ENCODE data around the gene HDAC10. TPM values are rescaled to one million over a fixed set of nuclear protein-coding genes. Genes with fewer than 3 reads are reported as not detected.

HDAC10 gene
- total RNA-seq, 1 experiment from 2014 or later: 45.0 TPM

DNA sequence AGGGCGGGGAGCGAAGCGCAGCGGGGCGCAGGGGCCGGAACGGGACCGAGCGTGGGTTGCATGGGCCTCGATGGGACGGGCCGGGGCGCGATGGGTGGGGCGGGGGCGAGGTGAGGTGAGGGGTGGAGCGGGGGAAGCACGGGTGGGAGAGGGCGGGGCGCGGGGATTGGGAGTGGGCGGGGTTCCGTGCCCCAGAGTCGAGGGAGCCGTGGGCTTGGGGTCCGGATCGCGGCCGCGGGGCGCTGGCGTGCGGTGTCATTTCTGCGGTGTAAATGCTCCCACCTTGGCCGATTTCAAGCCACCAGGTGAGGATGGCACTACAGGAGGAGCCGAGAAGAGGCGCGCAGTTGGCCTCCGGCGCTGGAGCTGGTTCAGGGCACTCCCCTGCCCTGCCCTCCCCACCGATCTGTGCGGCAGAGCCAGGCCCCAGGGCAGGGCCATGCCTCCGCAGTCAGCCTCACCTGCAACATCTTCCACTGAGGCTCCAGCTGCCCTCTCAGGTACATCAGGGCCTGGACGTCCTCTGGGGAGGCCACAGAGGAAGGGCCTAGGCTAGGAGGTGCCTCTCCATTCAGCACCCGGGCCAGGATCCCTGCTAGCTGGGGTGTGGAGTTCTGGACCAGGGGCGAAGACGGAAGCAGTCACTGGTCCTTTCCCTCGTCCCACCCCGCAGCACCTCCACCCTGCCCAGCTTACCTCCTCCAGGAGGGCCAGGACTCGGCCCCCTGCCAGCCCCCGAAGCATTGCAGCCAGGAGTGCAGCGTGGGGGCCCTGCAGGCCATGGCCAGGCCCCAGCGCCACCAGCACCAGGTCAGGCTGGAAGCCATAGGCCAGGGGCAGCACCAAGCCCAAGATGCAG is 5.6 kb downstream of the HDAC10 start:
- Histone ChIP-seq H3K79me1 (ENCODE audit: insufficient read depth, low read depth, low read length, poor library complexity, severe bottlenecking) (no peaks in the 10 kb centered on the region), H3K56ac (ENCODE audit: insufficient read length, low read depth, low read length) (no peak overlapping the region), H3K79me2 (ENCODE audit: insufficient read depth, low read length) (peaks cover 6% of the 10 kb centered on the region; the same call in 1 of the 2 replicates), H3K27me3 (ENCODE audit: insufficient read depth, low read length) (no peaks in the 10 kb centered on the region), H3K4ac (ENCODE audit: low read depth, low read length) (no peak overlapping the region; the same call in 1 of the 2 replicates), H3K4me1 (ENCODE audit: insufficient read depth, low read length) (no peaks in the 10 kb centered on the region), H3K27ac (ENCODE audit: insufficient read length, low read depth, low read length) (no peak overlapping the region), H2BK12ac (ENCODE audit: insufficient read length, low read depth, low read length) (no peak overlapping the region), H2BK15ac (ENCODE audit: low read depth, low read length) (no peak overlapping the region), H3T11ph (ENCODE audit: low read length) (no peak overlapping the region), H3K14ac (ENCODE audit: insufficient read depth, low read length) (peak overlapping the region; percentile 96), H2BK20ac (ENCODE audit: low read depth, low read length, poor library complexity, severe bottlenecking) (no peak overlapping the region), H3K23me2 (ENCODE audit: insufficient read length, low read depth, low read length, poor library complexity, severe bottlenecking) (peaks cover 22% of the 10 kb centered on the region), H3K4me2 (ENCODE audit: insufficient read depth, insufficient read length, low read length) (peak overlapping the region; percentile 92), H4K5ac (ENCODE audit: insufficient read length, low read depth, low read length) (no peak overlapping the region), H2AFZ (ENCODE audit: low read length) (no peak overlapping the region), H3K23ac (ENCODE audit: insufficient read length, low read depth, low read length) (no peak overlapping the region), H3K9me3 (ENCODE audit: control insufficient read depth, low read depth, low read length) (no peaks in the 10 kb centered on the region), H4K8ac (replicated peaks; ENCODE audit: insufficient read length, low read depth, low read length) (no peak overlapping the region), H3K9ac (ENCODE audit: extremely low read depth, insufficient read length, low read length) (peak overlapping the region; percentile 84), H4K20me1 (ENCODE audit: control insufficient read depth, insufficient read depth, insufficient read length) (no peaks in the 10 kb centered on the region), H4K91ac (ENCODE audit: insufficient read length, low read depth, low read length) (no peak overlapping the region), H2AK5ac (ENCODE audit: insufficient read length, low read length) (no peak overlapping the region), H2BK5ac (ENCODE audit: insufficient read length, low read length) (no peak overlapping the region), H3K18ac (ENCODE audit: insufficient read length, low read depth, low read length) (peak overlapping the region; percentile 84), H2BK120ac (ENCODE audit: low read depth, low read length, poor library complexity, severe bottlenecking) (no peak overlapping the region)
- peak overlapping the region; percentile 98 to 99 (median 99); a peak in 6 of 7 replicates for H3K27ac Mint-ChIP-seq
- WGBS (ENCODE audit: extremely low coverage, insufficient read length, low lambda C conversion rate): no CpG with 5 or more reads among the region's 53 CpGs
- TF ChIP-seq, protein P1, sequence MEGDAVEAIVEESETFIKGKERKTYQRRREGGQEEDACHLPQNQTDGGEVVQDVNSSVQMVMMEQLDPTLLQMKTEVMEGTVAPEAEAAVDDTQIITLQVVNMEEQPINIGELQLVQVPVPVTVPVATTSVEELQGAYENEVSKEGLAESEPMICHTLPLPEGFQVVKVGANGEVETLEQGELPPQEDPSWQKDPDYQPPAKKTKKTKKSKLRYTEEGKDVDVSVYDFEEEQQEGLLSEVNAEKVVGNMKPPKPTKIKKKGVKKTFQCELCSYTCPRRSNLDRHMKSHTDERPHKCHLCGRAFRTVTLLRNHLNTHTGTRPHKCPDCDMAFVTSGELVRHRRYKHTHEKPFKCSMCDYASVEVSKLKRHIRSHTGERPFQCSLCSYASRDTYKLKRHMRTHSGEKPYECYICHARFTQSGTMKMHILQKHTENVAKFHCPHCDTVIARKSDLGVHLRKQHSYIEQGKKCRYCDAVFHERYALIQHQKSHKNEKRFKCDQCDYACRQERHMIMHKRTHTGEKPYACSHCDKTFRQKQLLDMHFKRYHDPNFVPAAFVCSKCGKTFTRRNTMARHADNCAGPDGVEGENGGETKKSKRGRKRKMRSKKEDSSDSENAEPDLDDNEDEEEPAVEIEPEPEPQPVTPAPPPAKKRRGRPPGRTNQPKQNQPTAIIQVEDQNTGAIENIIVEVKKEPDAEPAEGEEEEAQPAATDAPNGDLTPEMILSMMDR (conservative IDR thresholded peaks at IDR 0.05): no peak
- H3K27me3 Mint-ChIP-seq (ENCODE audit: low read depth): no peaks in the 10 kb centered on the region; the same call in 1 of the 2 replicates
- no peak for DNase-seq
- H3K9me3 Mint-ChIP-seq: no peaks in the 10 kb centered on the region
- H3K4me3 Mint-ChIP-seq: peak overlapping the region; percentile 96 to 98
- peaks cover 0 to 17% (median 5%) of the 10 kb centered on the region in 3 experiments; a peak in 3 of 7 replicates for H3K36me3 Mint-ChIP-seq (ENCODE audit: insufficient read depth in 1 of 3, low read depth in 3 of 3)
- H3K4me1 Mint-ChIP-seq: peaks cover 25 to 39% of the 10 kb centered on the region in 2 experiments

Data from H9 (cell line).